H1 (cell line): Measurements from ENCODE around the gene SLC35F3. TPM values are rescaled to one million over a fixed set of nuclear protein-coding genes. Genes with fewer than 3 reads are reported as not detected.

ENCODE experiments used
- CTCF ChIA-PET: fragments of 300-600 bp; sonication (Branson Sonifier 250); formaldehyde crosslinking; loops from one replicate; lab custom pipeline; 2021; ENCODE audit not compliant: partially characterized antibody; lab: Charles Lee
- POLR2A ChIA-PET: fragments of 300-600 bp; sonication (Branson Sonifier 250); formaldehyde crosslinking; loops from one replicate; lab custom pipeline; 2021; ENCODE audit warnings: inconsistent platforms; ENCODE audit not compliant: partially characterized antibody; lab: Charles Lee
- DNase-seq, 2 experiments: peaks; one replicate each; pipeline versions ENCODE4 v3.0.0 to v3.0.0-alpha.2; 2010 to 2022; ENCODE audit warnings: low spot score in 2 of 2, low read depth in 1 of 2, mixed read lengths in 1 of 2
- FAIRE-seq: peaks from 2 replicates; lab custom pipeline; 2011; peaks lifted over from hg19 to GRCh38; lab: Jason Lieb, UNC
- H2AFZ ChIP-seq: 2 replicates; pipeline ENCODE4 v1.8.1; 2012; ENCODE audit warnings: low read length, inconsistent platforms
- H2AK5ac ChIP-seq: 2 replicates; pipeline ENCODE4 v1.6.1; 2013; ENCODE audit warnings: low read depth, low read length
- H2BK120ac ChIP-seq: replicated peaks from 2 replicates; pipeline ENCODE3; 2013; ENCODE audit warnings: low read depth, low read length, inconsistent platforms
- H2BK12ac ChIP-seq: 2 replicates; pipeline ENCODE4 v1.6.1; 2013; ENCODE audit warnings: low read depth, low read length
- H2BK15ac ChIP-seq: 2 replicates; pipeline ENCODE4 v1.6.1; 2013; ENCODE audit warnings: low read length
- H2BK20ac ChIP-seq: 2 replicates; pipeline ENCODE4 v1.6.1; 2013; ENCODE audit warnings: low read length
- H2BK5ac ChIP-seq: 2 replicates; pipeline ENCODE4 v1.6.1; 2013; ENCODE audit warnings: low read depth, low read length
- H3K14ac ChIP-seq: 2 replicates; pipeline ENCODE4 v1.6.1; 2013; ENCODE audit warnings: inconsistent platforms; ENCODE audit not compliant: insufficient read length
- H3K18ac ChIP-seq: 2 replicates; pipeline ENCODE4 v1.6.1; 2013; ENCODE audit warnings: low read length; ENCODE audit errors: extremely low read depth
- H3K23ac ChIP-seq: 2 replicates; pipeline ENCODE4 v1.6.1; 2013; ENCODE audit warnings: inconsistent platforms; ENCODE audit not compliant: insufficient read length
- H3K23me2 ChIP-seq: 2 replicates; pipeline ENCODE4 v1.6.1; 2013; ENCODE audit warnings: low read depth, low read length
- H3K27ac ChIP-seq: 2 replicates; pipeline ENCODE4 v1.6.1; 2011; ENCODE audit warnings: low read depth, low read length, inconsistent platforms
- H3K27me3 ChIP-seq, 4 experiments: replicated peaks in 1 of 4; 1 replicate in 1 of 4; 2 replicates in 3 of 4; pipeline versions ENCODE4 v1.6.1 to v1.8.1; 2011 to 2013; ENCODE audit warnings: low read length in 3 of 4, mild to moderate bottlenecking in 3 of 4, inconsistent platforms in 2 of 4, mixed read lengths in 2 of 4, moderate library complexity in 1 of 4; ENCODE audit not compliant: control insufficient read depth in 3 of 4, insufficient read depth in 3 of 4; ENCODE audit errors: extremely low read depth in 1 of 4
- H3K36me3 ChIP-seq, 4 experiments: 2 replicates each; pipeline versions ENCODE4 v1.6.1 to v1.8.1; 2011 to 2013; ENCODE audit warnings: mild to moderate bottlenecking in 4 of 4, low read length in 3 of 4, moderate library complexity in 2 of 4, control low read depth in 1 of 4, inconsistent platforms in 1 of 4; ENCODE audit not compliant: insufficient read depth in 4 of 4, control insufficient read depth in 2 of 4
- H3K4ac ChIP-seq: replicated peaks from 2 replicates; pipeline ENCODE3; 2013; ENCODE audit warnings: low read length, low read depth, mixed read lengths, inconsistent platforms; ENCODE audit not compliant: insufficient read length
- H3K4me1 ChIP-seq, 4 experiments: replicated peaks in 1 of 4; 1 replicate in 1 of 4; 2 replicates in 3 of 4; pipeline versions ENCODE4 v1.6.1 to v1.8.1; 2011 to 2013; ENCODE audit warnings: low read length in 3 of 4, inconsistent platforms in 2 of 4, mixed read lengths in 1 of 4; ENCODE audit not compliant: insufficient read depth in 4 of 4, control insufficient read depth in 3 of 4
- H3K4me2 ChIP-seq, 2 experiments: 2 replicates each; pipeline versions ENCODE4 v1.6.1 to v1.8.1; 2011 to 2013; ENCODE audit warnings: low read depth in 2 of 2, low read length in 2 of 2, control low read depth in 1 of 2, inconsistent platforms in 1 of 2, mild to moderate bottlenecking in 1 of 2; ENCODE audit not compliant: insufficient read depth in 1 of 2
- H3K4me3 ChIP-seq, 4 experiments: fragments of 200-600, 300-600 bp in 1 of 4; sonication (generic), shearing (Covaris generic), sonication (Bioruptor Twin) in 1 of 4; 2 replicates each; pipeline versions ENCODE4 v1.5.1 to v1.8.1; 2011 to 2016; ENCODE audit warnings: low read length in 4 of 4, low read depth in 3 of 4, control low read depth in 2 of 4, inconsistent platforms in 2 of 4, mild to moderate bottlenecking in 2 of 4, mixed read lengths in 1 of 4, moderate library complexity in 1 of 4; ENCODE audit not compliant: insufficient read depth in 2 of 4; ENCODE audit errors: extremely low read depth in 1 of 4
- H3K56ac ChIP-seq: replicated peaks from 2 replicates; pipeline ENCODE3; 2013; ENCODE audit warnings: low read depth, mild to moderate bottlenecking, mixed read lengths, low read length, inconsistent platforms; ENCODE audit not compliant: insufficient read length
- H3K79me1 ChIP-seq: 2 replicates; pipeline ENCODE4 v1.6.1; 2013; ENCODE audit warnings: low read depth, low read length, control low read depth
- H3K79me2 ChIP-seq, 2 experiments: 2 replicates each; pipeline versions ENCODE4 v1.6.1 to v1.8.1; 2012 to 2013; ENCODE audit warnings: low read length in 2 of 2, mild to moderate bottlenecking in 2 of 2, inconsistent platforms in 1 of 2; ENCODE audit not compliant: insufficient read depth in 2 of 2, control insufficient read depth in 1 of 2
- H3K9ac ChIP-seq, 4 experiments: replicated peaks in 1 of 4; 1 replicate in 1 of 4; 2 replicates in 3 of 4; pipeline versions ENCODE4 v1.6.1 to v1.8.1; 2011 to 2013; ENCODE audit warnings: low read depth in 3 of 4, low read length in 3 of 4, control low read depth in 2 of 4, mild to moderate bottlenecking in 2 of 4, moderate library complexity in 2 of 4, inconsistent platforms in 1 of 4; ENCODE audit errors: extremely low read depth in 1 of 4
- H3K9me3 ChIP-seq, 2 experiments: 2 replicates each; pipeline versions ENCODE4 v1.6.1 to v1.8.1; 2012 to 2013; ENCODE audit warnings: mild to moderate bottlenecking in 2 of 2, moderate library complexity in 2 of 2, control low read depth in 1 of 2, inconsistent platforms in 1 of 2, low read depth in 1 of 2, low read length in 1 of 2, mixed read lengths in 1 of 2; ENCODE audit not compliant: insufficient read depth in 2 of 2
- H4K20me1 ChIP-seq, 2 experiments: replicated peaks in 1 of 2; 2 replicates each; pipeline versions ENCODE3 to v1.8.1; 2011 to 2013; ENCODE audit warnings: inconsistent platforms in 2 of 2, low read length in 2 of 2, mild to moderate bottlenecking in 1 of 2; ENCODE audit not compliant: insufficient read depth in 2 of 2, control insufficient read depth in 1 of 2
- H4K5ac ChIP-seq: 2 replicates; pipeline ENCODE4 v1.6.1; 2013; ENCODE audit warnings: low read length, low read depth, mixed read lengths, inconsistent platforms; ENCODE audit not compliant: insufficient read length
- H4K8ac ChIP-seq: 2 replicates; pipeline ENCODE4 v1.8.0; 2013; ENCODE audit warnings: mild to moderate bottlenecking, moderate library complexity, low read length, inconsistent platforms; ENCODE audit not compliant: insufficient read depth; ENCODE audit errors: extremely low read depth
- H4K91ac ChIP-seq: replicated peaks from 2 replicates; pipeline ENCODE3; 2013; ENCODE audit warnings: low read length, mixed read lengths, inconsistent platforms; ENCODE audit not compliant: insufficient read length
- EP300 ChIP-seq, 2 experiments: IDR thresholded peaks; 1 replicate in 1 of 2; 2 replicates in 1 of 2; pipeline ENCODE4 v1.6.1; 2011 to 2012; ENCODE audit warnings: low read depth in 2 of 2, low read length in 2 of 2, mild to moderate bottlenecking in 2 of 2, borderline replicate concordance in 1 of 2, inconsistent platforms in 1 of 2, moderate library complexity in 1 of 2
- HDAC6 ChIP-seq: IDR thresholded peaks from one replicate; pipeline ENCODE4 v1.7.1; 2012; ENCODE audit warnings: low read depth, mild to moderate bottlenecking, inconsistent platforms, low read length, moderate library complexity
- SP4 ChIP-seq: IDR thresholded peaks from 2 replicates; pipeline ENCODE4 v1.6.1; 2012; ENCODE audit warnings: low read length, inconsistent platforms
- WGBS, 2 experiments: shearing (Covaris generic) in 1 of 2; methylation state at CpG; one replicate each; pipeline versions ENCODE4 v1.1.6 to v1.1.7; 2013 to 2015; ENCODE audit warnings: low lambda C conversion rate in 2 of 2, mixed read lengths in 2 of 2, inconsistent platforms in 1 of 2, low coverage in 1 of 2, missing lambda C conversion rate in 1 of 2; ENCODE audit not compliant: insufficient replicate concordance in 2 of 2, insufficient coverage in 1 of 2, insufficient read length in 1 of 2; ENCODE audit errors: extremely low coverage in 1 of 2, missing lambda C conversion rate in 1 of 2; 5-methylcytosine and 5-hydroxymethylcytosine counted together
- polyA plus RNA-seq, 7 experiments: library from polyadenylated mRNA; depleted of rRNA in 3 of 7; stranded (reverse) in 5 of 7; unstranded in 2 of 7; fragments of >200 nt in 5 of 7; fragments of 200-250 nt in 2 of 7; gene quantifications; 1 replicate in 5 of 7; 2 replicates in 1 of 7; 4 replicates in 1 of 7; pipeline versions ENCODE4 v1.2.1 to v1.2.3, GENCODE V29; 2011 to 2013; ENCODE audit warnings: missing spikeins in 2 of 7, mixed read lengths in 2 of 7
- total RNA-seq: library from RNA; stranded (reverse); fragmentation: NEBNext Ultra II Directional; extraction: Animal tissue kit (Norgen Biotek cat#: 25700); gene quantifications from 2 replicates; pipeline ENCODE4 v1.2.1, GENCODE V29; 2021

Gene SLC35F3
- total and polyA plus RNA-seq, 2 of the 8 experiments (the other 6 are each of a cell fraction or from before 2014, with no cell fraction given): 0.78 to 1.2 TPM

DNA sequence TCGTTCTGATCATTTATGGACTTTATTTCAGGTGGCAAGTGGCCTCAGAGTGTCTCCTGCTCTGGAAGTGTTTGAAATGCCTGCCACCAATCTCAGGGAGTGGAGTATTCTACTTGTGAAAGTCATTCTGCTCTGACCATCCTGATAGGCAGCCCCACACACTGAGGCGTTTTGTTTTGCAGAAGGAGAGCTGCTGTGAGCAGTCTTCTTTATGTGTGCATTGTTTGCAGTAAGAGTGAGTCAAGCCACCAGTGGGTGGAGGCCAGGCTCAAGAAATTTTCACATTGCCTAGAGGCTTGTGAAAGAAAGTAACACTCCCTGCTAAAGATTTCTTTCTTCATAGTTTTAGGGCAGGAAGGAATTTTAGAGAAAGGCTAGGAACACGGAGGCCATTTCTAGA lies 204.4 kb downstream of the SLC35F3 start:
- Histone ChIP-seq H3K27ac (no peak overlapping the region), H3K4me3 (no peak overlapping the region), H3K4me2 (no peak overlapping the region), H2AFZ (0 out of 2 replicates have a peak overlapping the region, but pooled peaks have one; percentile 12), H3K23me2 (no peaks in the 10 kb centered on the region), H3K79me2 (no peaks in the 10 kb centered on the region), H4K5ac (no peak overlapping the region), H3K27me3 (no peaks in the 10 kb centered on the region), H4K8ac (no peak overlapping the region), H4K20me1 (no peaks in the 10 kb centered on the region), H3K56ac (no peak overlapping the region), H2BK12ac (no peak overlapping the region), H2BK120ac (no peak overlapping the region), H3K14ac (no peak overlapping the region), H2BK15ac (no peak overlapping the region), H3K18ac (no peak overlapping the region), H3K36me3 (no peaks in the 10 kb centered on the region), H2BK20ac (no peak overlapping the region), H2AK5ac (no peak overlapping the region), H2BK5ac (no peak overlapping the region), H3K9ac (no peak overlapping the region), H3K9me3 (no peaks in the 10 kb centered on the region), H4K91ac (no peak overlapping the region), H3K4ac (no peak overlapping the region), H3K79me1 (no peaks in the 10 kb centered on the region), H3K23ac (no peak overlapping the region), H3K4me1 (peaks cover 0 to 4% (median 0%) of the 10 kb centered on the region in 4 experiments; a peak in 1 of 7 replicates)
- FAIRE-seq: no peak
- WGBS, 2 experiments: 76% methylated on average over 3 of the region's 3 CpGs; no CpG with 5 or more reads in 1 of the 2 experiments
- no peak for DNase-seq
- POLR2A ChIA-PET: interaction anchor here (0.7 kb wide), 1 partner anchor 778 kb away, joined by 3 read pairs; no protein-coding TSS in a partner anchor
- no peak for TF ChIP-seq SP4
- no peak for TF ChIP-seq EP300 (IDR thresholded peaks at IDR 0.05; ENCODE audit: borderline replicate concordance in 1 of 2, low read depth in 2 of 2, low read length in 2 of 2)
- TF ChIP-seq HDAC6: no peak
- CTCF ChIA-PET: interaction anchor here (0.6 to 1.2 kb wide), 6 partner anchors 9 to 983 kb away, joined by 3 to 4 read pairs (median 3); no protein-coding TSS in a partner anchor
